Tibial nerve (tissue), 4 donors: ENCODE data around the gene NPC1L1. TPM values are rescaled to one million over a fixed set of nuclear protein-coding genes. Genes with fewer than 3 reads are reported as not detected.
A peak's percentile ranks its signal among the peaks of the same experiment; 100 is the strongest.
"Not testable (repeated sequence)": the region's sequence is repeated elsewhere in the genome, so short reads cannot be mapped to it uniquely, and the experiment has no call there.

Source experiments
- DNase-seq, 2 donors: peaks; one replicate each; pipeline ENCODE4 v3.0.0-alpha.2; 2019; ENCODE audit warnings: low spot score in 2 of 2
- H3K27ac ChIP-seq, 4 donors: fragments of 200-600 bp; sonication (generic) in 3 of 4; one replicate each; pipeline ENCODE4 v1.5.1; 2017 to 2019; ENCODE audit warnings: mild to moderate bottlenecking in 1 of 4
- H3K27me3 ChIP-seq, 2 donors: fragments of 200-600 bp; sonication (generic) in 1 of 2; one replicate each; pipeline versions ENCODE4 v1.5.1 to v1.6.0; 2017 to 2019
- H3K36me3 ChIP-seq, 3 donors: fragments of 200-600 bp; sonication (generic); one replicate each; pipeline ENCODE4 v1.5.1; 2018 to 2019
- H3K4me1 ChIP-seq, 4 donors: fragments of 200-600 bp; sonication (generic) in 3 of 4; one replicate each; pipeline ENCODE4 v1.5.1; 2017 to 2019
- H3K4me3 ChIP-seq, 4 donors: fragments of 200-600 bp; sonication (generic) in 3 of 4; one replicate each; pipeline ENCODE4 v1.5.1; 2017 to 2019; ENCODE audit warnings: mild to moderate bottlenecking in 1 of 4, moderate library complexity in 1 of 4
- H3K9me3 ChIP-seq, 4 donors: fragments of 200-600 bp; sonication (generic) in 3 of 4; one replicate each; pipeline ENCODE4 v1.5.1; 2017 to 2019
- CTCF ChIP-seq, 5 experiments: fragments of 200-600 bp in 3 of 5; fragments of 450-650 bp in 2 of 5; sonication (generic) in 3 of 5; IDR thresholded peaks; one replicate each; pipeline ENCODE4 v1.5.1; 2016 to 2019; ENCODE audit warnings: antibody characterized with exemption in 5 of 5, mild to moderate bottlenecking in 3 of 5, moderate library complexity in 2 of 5
- EP300 ChIP-seq, 2 donors: sonication (generic); formaldehyde crosslinking; IDR thresholded peaks; one replicate each; pipeline ENCODE4 v1.6.1; 2017; ENCODE audit warnings: antibody characterized with exemption in 2 of 2, mild to moderate bottlenecking in 1 of 2
- POLR2A ChIP-seq, 2 donors: fragments of 450-650 bp; IDR thresholded peaks; one replicate each; pipeline ENCODE4 v1.6.1; 2017; ENCODE audit warnings: antibody characterized with exemption in 2 of 2, mild to moderate bottlenecking in 2 of 2, moderate library complexity in 2 of 2
- WGBS, 2 donors: methylation state at CpG; one replicate each; pipeline ENCODE4 v1.1.5; 2018; 5-methylcytosine and 5-hydroxymethylcytosine counted together
- total RNA-seq, 4 donors: library from RNA; depleted of rRNA; stranded (reverse); fragments of >200 nt; gene quantifications; one replicate each; pipeline ENCODE4 v1.1.0, GENCODE V29; 2016

Gene NPC1L1
- total RNA-seq, 4 donors from 2014 or later, result 0.30 to 0.44 (median 0.39) TPM; not detected in 1

- Histone ChIP-seq H3K9me3 (no peaks in the 10 kb centered on the region), H3K27ac (no peak overlapping the region), H3K4me3 (no peak overlapping the region), H3K4me1 (peaks cover 0 to 4% (median 0%) of the 10 kb centered on the region in 4 donors), H3K36me3 (peaks cover 0 to 72% (median 31%) of the 10 kb centered on the region in 3 donors), H3K27me3 (no peaks in the 10 kb centered on the region)
- DNase-seq, result peak; percentile 42 to 63
- WGBS, 2 donors, result 61 to 72% methylated on average over 12 to 13 of the region's 13 CpGs
- TF ChIP-seq CTCF (IDR thresholded peaks at IDR 0.05), result peak; percentile 91 to 97 (median 95)
- no peak for TF ChIP-seq EP300 (IDR thresholded peaks at IDR 0.05)
Measured at GRCh38 chr7:44565097-44565794, 24.1 kb upstream of the NPC1L1 start.

- WGBS, 2 donors, result 75 to 95% methylated on average over 2 of the region's 2 CpGs
- Histone ChIP-seq H3K27ac (no peak overlapping the region), H3K36me3 (peaks cover 0 to 65% (median 25%) of the 10 kb centered on the region in 3 donors), H3K4me3 (no peak overlapping the region), H3K4me1 (peaks cover 0 to 4% (median 0%) of the 10 kb centered on the region in 4 donors), H3K9me3 (no peaks in the 10 kb centered on the region), H3K27me3 (no peaks in the 10 kb centered on the region)
- TF ChIP-seq POLR2A (IDR thresholded peaks at IDR 0.05) (no peak), CTCF (IDR thresholded peaks at IDR 0.05) (no peak), EP300 (IDR thresholded peaks at IDR 0.05) (no peak)
- no peak for DNase-seq
Measured at GRCh38 chr7:44564606-44565005, 23.5 kb upstream of the NPC1L1 start.

- no peak for DNase-seq
- Histone ChIP-seq H3K4me3 (no peak overlapping the region), H3K36me3 (peaks cover 0 to 52% (median 17%) of the 10 kb centered on the region in 3 donors), H3K27me3 (no peaks in the 10 kb centered on the region), H3K4me1 (peaks cover 0 to 4% (median 0%) of the 10 kb centered on the region in 4 donors), H3K9me3 (no peaks in the 10 kb centered on the region), H3K27ac (no peak overlapping the region)
- TF ChIP-seq EP300 (IDR thresholded peaks at IDR 0.05) (no peak), CTCF (IDR thresholded peaks at IDR 0.05) (no peak), POLR2A (IDR thresholded peaks at IDR 0.05) (no peak)
- WGBS, 2 donors, result 75 to 80% methylated on average over 3 of the region's 3 CpGs
Measured at GRCh38 chr7:44563171-44563679, 22.1 kb upstream of the NPC1L1 start.

- H3K4me1 ChIP-seq, H3K9me3 ChIP-seq, H3K27me3 ChIP-seq, H3K4me3 ChIP-seq, H3K27ac ChIP-seq, DNase-seq: not testable (repeated sequence)
- WGBS, 2 donors, result 80 to 91% methylated on average over 8 of the region's 8 CpGs
- H3K36me3 ChIP-seq, result peaks cover 0 to 45% (median 10%) of the 10 kb centered on the region in 3 donors
Measured at GRCh38 chr7:44562622-44562962, 21.5 kb upstream of the NPC1L1 start.

- 83 to 89% methylated on average over 7 of the region's 7 CpGs for WGBS, 2 donors
- no peak for TF ChIP-seq POLR2A (IDR thresholded peaks at IDR 0.05)
- TF ChIP-seq CTCF (IDR thresholded peaks at IDR 0.05), result no peak
- no peak for TF ChIP-seq EP300 (IDR thresholded peaks at IDR 0.05)
- peaks cover 0 to 40% (median 8%) of the 10 kb centered on the region in 3 donors for H3K36me3 ChIP-seq
- H3K9me3 ChIP-seq, result no peaks in the 10 kb centered on the region
- H3K4me1 ChIP-seq, result peaks cover 0 to 4% (median 0%) of the 10 kb centered on the region in 4 donors
- H3K27ac ChIP-seq, result no peak overlapping the region
- no peak overlapping the region for H3K4me3 ChIP-seq
- no peak for DNase-seq
- H3K27me3 ChIP-seq, result no peaks in the 10 kb centered on the region
Measured at GRCh38 chr7:44561962-44562621, 21.0 kb upstream of the NPC1L1 start.
